Measurements from ENCODE around the gene ELOVL5.

- TF ChIP-seq, protein P1, sequence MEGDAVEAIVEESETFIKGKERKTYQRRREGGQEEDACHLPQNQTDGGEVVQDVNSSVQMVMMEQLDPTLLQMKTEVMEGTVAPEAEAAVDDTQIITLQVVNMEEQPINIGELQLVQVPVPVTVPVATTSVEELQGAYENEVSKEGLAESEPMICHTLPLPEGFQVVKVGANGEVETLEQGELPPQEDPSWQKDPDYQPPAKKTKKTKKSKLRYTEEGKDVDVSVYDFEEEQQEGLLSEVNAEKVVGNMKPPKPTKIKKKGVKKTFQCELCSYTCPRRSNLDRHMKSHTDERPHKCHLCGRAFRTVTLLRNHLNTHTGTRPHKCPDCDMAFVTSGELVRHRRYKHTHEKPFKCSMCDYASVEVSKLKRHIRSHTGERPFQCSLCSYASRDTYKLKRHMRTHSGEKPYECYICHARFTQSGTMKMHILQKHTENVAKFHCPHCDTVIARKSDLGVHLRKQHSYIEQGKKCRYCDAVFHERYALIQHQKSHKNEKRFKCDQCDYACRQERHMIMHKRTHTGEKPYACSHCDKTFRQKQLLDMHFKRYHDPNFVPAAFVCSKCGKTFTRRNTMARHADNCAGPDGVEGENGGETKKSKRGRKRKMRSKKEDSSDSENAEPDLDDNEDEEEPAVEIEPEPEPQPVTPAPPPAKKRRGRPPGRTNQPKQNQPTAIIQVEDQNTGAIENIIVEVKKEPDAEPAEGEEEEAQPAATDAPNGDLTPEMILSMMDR (IDR thresholded peaks at IDR 0.05; ENCODE audit: low read length) = no peak
- no peak for TF ChIP-seq EZH2 (IDR thresholded peaks at IDR 0.05; ENCODE audit: borderline replicate concordance, low read length)
Observed at GRCh38 chr6:53227847-53228246, 120.9 kb downstream of the ELOVL5 start.

Data from OCI-LY1 (cell line).